Hair follicle dermal papilla cell (primary cell): ENCODE data around the gene SH3RF2. TPM values are rescaled to one million over a fixed set of nuclear protein-coding genes. Genes with fewer than 3 reads are reported as not detected.

Experiments
- total RNA-seq: library from RNA; depleted of rRNA; stranded (reverse); fragments of >200 nt; gene quantifications from 2 replicates; pipeline ENCODE4 v1.2.3, GENCODE V29; 2012

The SH3RF2 gene
- total RNA-seq = 1.5 and 1.8 TPM in 2 replicates

DNA sequence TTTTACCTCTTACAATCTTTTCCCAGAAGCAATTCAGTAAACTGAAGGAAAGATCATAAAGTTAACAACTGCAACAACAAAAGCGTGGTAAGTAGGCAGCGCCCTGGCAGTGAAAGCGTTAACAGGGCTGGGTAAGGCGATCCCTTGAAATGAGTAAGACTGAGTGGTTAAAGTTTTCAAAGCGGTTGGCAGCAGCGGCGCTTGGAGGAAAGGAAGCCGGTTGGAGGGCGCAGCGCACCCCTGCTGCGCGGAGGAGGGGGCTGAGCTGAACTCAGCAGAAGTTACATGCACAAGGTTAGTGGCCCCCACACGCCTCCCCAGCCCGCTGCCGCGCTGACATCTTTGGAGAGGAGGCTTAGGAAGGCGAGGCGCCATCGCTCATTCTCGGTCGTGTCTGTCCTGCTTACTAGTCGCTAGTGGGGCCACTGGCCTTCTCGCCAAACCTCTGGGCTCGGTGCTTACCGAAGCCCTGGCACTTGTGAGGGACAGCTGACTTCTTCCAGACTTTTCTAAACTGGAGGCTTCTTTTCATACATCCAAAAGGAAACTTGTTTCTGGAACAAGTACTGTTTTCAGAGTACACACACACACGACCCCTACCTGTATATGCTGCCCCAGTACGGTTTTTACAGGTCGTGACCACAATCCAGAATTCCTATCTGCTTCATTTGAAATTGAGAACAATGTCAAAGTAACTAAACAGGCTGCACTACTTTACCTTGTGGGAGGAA, at the start of gene SH3RF2:
Gene SH3RF2 (plus strand): TSS at position 178 of the 731 bp plus-strand sequence. CDS start 1,351 bp downstream, outside the sequence.

DNA sequence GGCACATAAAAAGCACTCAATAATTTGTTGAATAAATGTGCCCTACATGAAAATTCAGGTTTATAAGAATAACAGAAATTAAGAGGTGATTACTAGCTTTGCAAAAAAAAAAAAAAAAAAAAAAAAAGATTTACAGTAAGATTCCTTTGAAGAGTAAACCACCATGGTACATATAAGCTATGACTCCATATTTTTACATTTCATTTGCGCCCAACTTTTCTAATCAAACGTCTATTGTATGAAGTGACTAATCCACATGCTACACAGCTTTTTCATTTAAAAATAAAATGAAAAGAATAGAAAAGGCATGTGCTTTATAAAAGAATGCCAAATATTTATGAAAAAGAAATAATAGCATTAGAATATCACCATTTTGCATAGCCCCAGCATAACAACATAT, 169.1 kb downstream of the SH3RF2 start, which contains the start of gene PLAC8L1:
Gene PLAC8L1 (minus strand): TSS at position 101 of the 400 bp plus-strand sequence. CDS start 1,266 bp downstream, outside the sequence.

Other genes starting within 250 kb of the SH3RF2 start
- 10.4 and 10.9 TPM in 2 replicates for gene PRELID2, start 101.2 kb upstream of the SH3RF2 start, total RNA-seq
- not detected in 2 replicates for gene GRXCR2, start 63.6 kb upstream of the SH3RF2 start, total RNA-seq
- gene PLAC8L1, start 169.0 kb downstream of the SH3RF2 start, total RNA-seq = not detected in 2 replicates
- 74.8 and 94.8 TPM in 2 replicates for gene LARS1, start 246.1 kb downstream of the SH3RF2 start, total RNA-seq